ENCODE data around the gene RPH3AL.

DNA sequence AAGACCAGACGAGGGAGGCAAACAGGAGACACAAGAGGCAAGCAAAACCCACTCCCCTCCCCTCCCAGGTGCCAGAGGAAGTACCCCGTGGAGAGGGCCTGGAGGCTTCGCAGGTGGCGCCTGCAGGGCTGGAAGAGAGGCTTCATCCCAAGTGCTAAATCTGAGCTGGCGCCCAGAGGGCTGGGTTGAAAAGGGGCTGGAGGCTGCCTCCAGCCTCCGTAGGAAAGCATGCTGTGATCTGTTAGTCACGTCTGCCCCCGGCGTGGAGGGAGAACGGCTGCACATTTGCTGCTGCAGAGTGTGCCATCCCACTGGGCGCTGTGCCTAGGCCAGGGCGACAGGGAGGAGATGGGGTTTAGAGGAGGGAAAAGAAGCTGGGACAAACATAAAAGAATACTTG, 16.9 kb downstream of the RPH3AL start:
- TF ChIP-seq, protein P1, sequence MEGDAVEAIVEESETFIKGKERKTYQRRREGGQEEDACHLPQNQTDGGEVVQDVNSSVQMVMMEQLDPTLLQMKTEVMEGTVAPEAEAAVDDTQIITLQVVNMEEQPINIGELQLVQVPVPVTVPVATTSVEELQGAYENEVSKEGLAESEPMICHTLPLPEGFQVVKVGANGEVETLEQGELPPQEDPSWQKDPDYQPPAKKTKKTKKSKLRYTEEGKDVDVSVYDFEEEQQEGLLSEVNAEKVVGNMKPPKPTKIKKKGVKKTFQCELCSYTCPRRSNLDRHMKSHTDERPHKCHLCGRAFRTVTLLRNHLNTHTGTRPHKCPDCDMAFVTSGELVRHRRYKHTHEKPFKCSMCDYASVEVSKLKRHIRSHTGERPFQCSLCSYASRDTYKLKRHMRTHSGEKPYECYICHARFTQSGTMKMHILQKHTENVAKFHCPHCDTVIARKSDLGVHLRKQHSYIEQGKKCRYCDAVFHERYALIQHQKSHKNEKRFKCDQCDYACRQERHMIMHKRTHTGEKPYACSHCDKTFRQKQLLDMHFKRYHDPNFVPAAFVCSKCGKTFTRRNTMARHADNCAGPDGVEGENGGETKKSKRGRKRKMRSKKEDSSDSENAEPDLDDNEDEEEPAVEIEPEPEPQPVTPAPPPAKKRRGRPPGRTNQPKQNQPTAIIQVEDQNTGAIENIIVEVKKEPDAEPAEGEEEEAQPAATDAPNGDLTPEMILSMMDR (IDR thresholded peaks at IDR 0.05): no peak
- no peak for TF ChIP-seq POLR2A (IDR thresholded peaks at IDR 0.05)
